ENCODE measurements around the gene RARB.

Gene RARB

DNA sequence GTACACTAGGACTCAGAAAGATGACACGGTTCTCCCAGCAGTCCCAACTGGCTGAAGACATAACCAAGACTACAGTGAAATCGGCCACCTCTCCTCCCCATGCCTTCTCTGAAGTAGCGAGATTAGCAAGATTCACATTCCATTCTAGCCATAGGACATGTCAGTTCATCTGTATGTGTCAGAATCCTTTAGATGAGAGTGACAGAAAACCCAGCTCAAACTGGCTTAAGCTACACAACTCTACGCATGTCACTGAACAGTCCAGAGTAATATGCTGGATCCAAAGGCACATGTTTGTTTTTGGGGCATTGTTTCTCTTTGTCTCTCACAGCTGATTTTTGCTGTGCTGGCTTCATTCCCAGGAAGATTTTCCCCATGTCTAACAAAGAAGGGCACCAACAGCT, 75.8 kb downstream of the RARB start:
- no peak for DNase-seq (ENCODE audit: low read depth, low spot score)

DNA sequence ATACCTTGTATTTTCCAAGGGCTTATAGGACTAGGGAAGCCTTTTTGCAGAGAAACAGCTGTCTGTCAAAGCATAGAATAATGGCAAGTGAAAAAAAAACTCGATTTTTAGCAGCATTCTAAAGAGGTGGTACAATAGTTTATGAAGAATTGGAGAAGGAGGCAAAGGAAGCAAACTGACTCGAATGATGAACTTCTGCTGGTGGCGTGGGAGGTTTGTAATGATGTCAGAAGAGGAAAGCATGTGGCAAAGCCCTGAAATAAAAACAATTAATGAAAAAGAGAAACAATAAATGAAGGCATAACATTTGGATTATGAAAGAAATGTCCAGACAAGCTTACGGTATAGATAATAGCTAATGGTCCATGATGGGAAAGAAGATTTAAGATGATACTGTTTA, 77.5 kb downstream of the RARB start:
- no peak for DNase-seq (ENCODE audit: low read depth, low spot score)

- DNase-seq (ENCODE audit: low read depth, low spot score): no peak
Observed at GRCh38 chr3:25507811-25508210, 79.7 kb downstream of the RARB start.

GRCh38 chr3:25508433-25508832, 80.4 kb downstream of the RARB start:
- DNase-seq (ENCODE audit: low read depth, low spot score): no peak

- no peak for DNase-seq (ENCODE audit: low read depth, low spot score)
Observed at GRCh38 chr3:25508901-25509300, 80.8 kb downstream of the RARB start.

GRCh38 chr3:25510797-25511196, 82.7 kb downstream of the RARB start:
- DNase-seq (ENCODE audit: low read depth, low spot score): no peak

- DNase-seq (ENCODE audit: low read depth, low spot score): no peak
Observed at GRCh38 chr3:25511972-25512721, 84.1 kb downstream of the RARB start.

DNA sequence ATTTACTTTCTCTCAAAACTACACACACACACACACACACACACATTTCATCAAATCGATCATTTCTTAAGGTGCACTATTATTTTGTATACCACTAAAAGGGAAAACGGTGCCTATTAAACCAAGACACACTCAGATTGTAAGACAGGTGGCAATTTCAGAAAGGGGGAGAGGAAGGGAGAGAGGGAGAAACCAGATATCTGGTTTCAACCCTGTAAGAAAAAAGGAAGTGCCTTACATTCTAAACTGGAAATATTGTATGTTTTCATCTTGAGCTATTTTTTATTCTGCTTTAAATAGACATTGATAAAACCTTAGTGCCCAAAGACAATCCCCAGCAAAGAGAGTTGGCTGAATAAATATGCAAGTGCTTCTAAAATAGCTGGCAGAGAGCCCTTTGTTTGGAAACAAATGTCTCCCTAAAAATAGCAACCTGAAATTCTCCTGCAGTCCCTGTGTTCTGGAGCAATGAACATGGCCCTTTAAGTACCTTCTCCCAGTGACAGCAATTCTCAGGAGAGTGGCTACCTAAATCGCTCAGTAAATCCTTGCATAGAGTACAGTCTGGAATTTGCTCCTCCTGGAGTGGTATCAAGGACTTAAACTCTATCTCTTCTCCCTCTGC, 85.7 kb downstream of the RARB start:
- DNase-seq (ENCODE audit: low read depth, low spot score): no peak

DNA sequence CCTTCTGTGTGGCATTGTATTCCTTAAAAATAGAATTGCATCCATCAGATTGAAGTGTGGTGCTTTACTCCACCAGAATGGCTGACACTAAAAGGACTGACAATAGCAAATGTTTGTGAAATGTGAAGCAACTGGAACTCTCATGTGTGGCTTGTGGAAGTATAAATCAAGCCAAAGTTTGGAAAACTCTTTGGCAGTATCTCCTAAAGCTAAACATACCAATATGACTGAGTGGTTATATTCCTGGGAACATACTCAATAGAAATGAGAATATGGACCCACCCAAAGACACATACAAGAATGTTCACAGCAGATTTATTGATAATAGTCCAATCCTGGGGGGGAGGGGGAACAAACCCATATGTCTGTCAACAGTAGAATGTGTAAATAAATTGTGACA, 87.1 kb downstream of the RARB start:
- DNase-seq (ENCODE audit: low read depth, low spot score): no peak

- DNase-seq (ENCODE audit: low read depth, low spot score): no peak
Observed at GRCh38 chr3:25520926-25521559, 93.0 kb downstream of the RARB start.

GRCh38 chr3:25527336-25527735, 99.3 kb downstream of the RARB start:
- DNase-seq (ENCODE audit: low read depth, low spot score): no peak

DNA sequence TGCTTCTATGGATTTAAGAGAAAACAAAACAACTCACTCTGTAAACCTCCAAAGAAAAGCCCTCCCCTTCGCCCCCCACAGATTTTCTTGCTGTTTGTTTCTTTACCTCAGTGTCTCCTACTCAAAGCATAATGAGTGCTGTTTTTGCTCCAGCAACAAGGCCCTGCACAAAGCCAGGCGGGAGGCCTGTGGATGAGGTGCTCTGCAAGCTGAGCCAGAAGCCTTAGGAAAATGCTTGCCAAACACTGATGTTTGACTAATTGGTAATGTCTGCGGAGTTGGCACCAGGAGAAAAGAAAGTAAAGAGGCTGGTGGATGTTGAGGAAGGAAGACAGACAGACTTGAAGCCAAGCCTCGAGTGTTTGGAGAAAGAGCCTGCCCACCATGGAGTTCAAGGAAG, 99.7 kb downstream of the RARB start:
- no peak for DNase-seq (ENCODE audit: low read depth, low spot score)

GRCh38 chr3:25531971-25532370, 103.9 kb downstream of the RARB start:
- no peak for DNase-seq (ENCODE audit: low read depth, low spot score)

DNA sequence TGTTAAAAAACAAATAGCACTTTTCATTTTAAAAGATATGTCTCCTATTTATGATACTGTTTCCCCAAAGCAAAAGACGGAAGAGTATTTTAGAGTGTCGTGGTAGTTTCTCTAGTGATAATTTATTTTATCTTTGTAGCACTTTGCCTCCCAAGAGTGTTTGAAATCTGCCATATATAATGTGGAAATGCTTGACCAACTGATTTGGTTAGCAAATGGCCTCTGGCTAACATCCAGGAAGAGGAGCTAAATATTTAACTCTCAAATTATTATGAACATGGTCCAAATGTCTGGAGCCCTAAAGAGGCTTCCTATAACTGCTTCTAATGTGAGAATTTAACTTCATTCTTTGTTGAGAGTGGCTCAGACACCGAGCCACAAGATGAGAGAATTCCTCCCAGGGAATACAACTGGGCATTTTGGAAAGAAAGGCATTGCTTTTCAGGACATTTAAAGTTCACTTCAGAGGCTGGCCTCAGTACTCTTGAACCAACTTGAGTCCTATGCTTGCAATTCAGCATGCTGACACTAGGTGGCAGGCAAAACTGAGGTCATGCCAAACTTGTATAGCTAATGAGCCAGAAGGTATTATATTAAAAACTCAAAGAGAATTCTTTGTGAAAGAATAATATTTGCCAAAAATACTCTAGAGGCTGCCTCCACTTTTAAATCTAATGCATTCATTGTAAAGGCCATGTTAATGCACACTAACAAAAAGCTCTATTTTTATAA, 104.5 kb downstream of the RARB start:
- DNase-seq (ENCODE audit: low read depth, low spot score): peak; percentile 13

GRCh38 chr3:25533399-25533798, 105.3 kb downstream of the RARB start:
- DNase-seq (ENCODE audit: low read depth, low spot score): no peak

DNA sequence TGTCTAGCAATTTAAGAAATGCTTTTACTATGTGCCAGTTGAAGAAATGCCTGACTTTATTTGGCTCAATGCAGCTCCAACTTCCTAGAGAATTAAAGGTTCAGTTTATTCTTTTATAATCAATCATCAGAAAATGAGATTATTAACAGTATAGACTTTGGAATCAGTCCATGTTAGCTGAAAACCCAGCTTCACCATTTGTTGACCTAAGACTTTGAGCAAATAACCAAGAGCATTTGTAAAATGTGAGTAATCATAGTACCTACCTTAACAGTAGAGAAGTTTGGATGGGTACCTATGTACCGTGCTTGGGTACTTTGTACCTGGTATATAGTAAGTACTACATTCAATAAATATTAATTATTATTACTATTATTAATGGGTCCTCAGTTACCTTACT, 105.9 kb downstream of the RARB start:
- no peak for DNase-seq (ENCODE audit: low read depth, low spot score)

- DNase-seq (ENCODE audit: low read depth, low spot score): no peak
Observed at GRCh38 chr3:25536521-25537391, 108.7 kb downstream of the RARB start.

DNA sequence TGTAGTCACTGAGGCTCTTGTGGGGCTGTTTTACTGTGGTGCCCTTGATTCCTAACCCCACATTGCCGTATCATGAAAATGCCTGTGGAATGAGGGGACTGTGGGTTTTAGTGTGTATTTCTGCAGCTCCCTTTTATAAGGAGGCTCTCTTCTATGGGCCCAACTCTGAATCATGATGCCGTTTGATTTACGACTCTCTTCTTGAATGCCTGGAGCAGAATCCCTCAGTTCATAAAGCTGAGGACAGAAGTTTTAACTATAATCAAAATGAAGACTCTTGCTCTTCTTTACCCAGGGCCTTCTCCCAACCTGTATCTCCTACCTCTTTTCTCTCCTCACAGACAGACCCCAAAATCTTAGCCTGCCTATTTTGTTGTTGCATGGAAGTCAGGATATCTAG, 109.5 kb downstream of the RARB start:
- DNase-seq (ENCODE audit: low read depth, low spot score): no peak

- DNase-seq (ENCODE audit: low read depth, low spot score): no peak
Observed at GRCh38 chr3:25540273-25540672, 112.2 kb downstream of the RARB start.

DNA sequence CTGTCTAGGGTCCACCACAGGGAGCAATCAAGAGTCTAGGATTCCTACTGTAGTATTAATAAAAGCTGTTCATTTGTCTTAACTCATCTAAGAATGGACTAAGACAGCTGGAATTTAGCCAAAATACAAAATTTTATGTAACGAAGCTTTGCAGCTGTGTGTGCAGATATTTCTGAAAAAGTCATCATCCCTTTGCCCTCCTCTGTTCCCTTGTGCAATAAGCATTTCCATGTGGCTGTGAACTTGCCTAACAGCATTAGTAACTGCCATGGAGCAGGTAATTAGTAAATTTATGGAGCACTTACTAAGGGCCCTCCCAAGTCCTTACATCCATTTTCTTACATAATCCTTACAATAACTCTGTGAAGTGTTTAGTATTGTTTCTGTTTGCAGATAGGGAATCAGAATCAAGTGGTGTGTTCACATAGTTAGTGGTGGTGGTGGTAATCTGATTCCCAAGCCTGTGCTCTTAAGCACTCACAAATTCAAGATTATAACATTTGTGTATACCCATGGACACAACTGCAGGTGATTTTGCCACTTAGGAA, 114.5 kb downstream of the RARB start:
- DNase-seq (ENCODE audit: low read depth, low spot score): no peak

- no peak for DNase-seq (ENCODE audit: low read depth, low spot score)
Observed at GRCh38 chr3:25547103-25547502, 119.0 kb downstream of the RARB start.
